Psoas muscle (tissue), 8 donors: ENCODE measurements around the gene SMCO4. TPM values are rescaled to one million over a fixed set of nuclear protein-coding genes. Genes with fewer than 3 reads are reported as not detected.
"Not testable (repeated sequence)": the region's sequence is repeated elsewhere in the genome, so short reads cannot be mapped to it uniquely, and the experiment has no call there.

Experiments
- ATAC-seq, 4 donors: fragments of 200-7000 bp; cut with Tn5 transposase; one replicate each; pipeline ENCODE4 v1.9.1; 2020; ENCODE audit warnings: moderate library complexity in 3 of 4, mild to moderate bottlenecking in 2 of 4
- DNase-seq, 2 donors: peaks; one replicate each; pipeline ENCODE4 v3.0.0-alpha.2; 2020
- H3K27ac ChIP-seq: fragments of 200-600 bp; one replicate; pipeline ENCODE4 v1.8.0; 2022
- H3K27me3 ChIP-seq, 3 donors: fragments of 200-600 bp in 1 of 3; one replicate each; pipeline versions ENCODE4 v1.6.1 to v1.8.0; 2013 to 2022; ENCODE audit warnings: low read length in 2 of 3, mild to moderate bottlenecking in 2 of 3, moderate library complexity in 1 of 3; ENCODE audit not compliant: insufficient read depth in 3 of 3
- H3K36me3 ChIP-seq, 2 donors: fragments of 200-600 bp in 1 of 2; one replicate each; pipeline versions ENCODE4 v1.6.1 to v1.8.0; 2013 to 2022; ENCODE audit warnings: low read depth in 1 of 2, mild to moderate bottlenecking in 1 of 2, moderate library complexity in 1 of 2; ENCODE audit not compliant: insufficient read depth in 1 of 2
- H3K4me1 ChIP-seq: fragments of 200-600 bp; one replicate; pipeline ENCODE4 v1.8.0; 2022
- H3K4me3 ChIP-seq: fragments of 200-600 bp; one replicate; pipeline ENCODE4 v1.8.0; 2022; ENCODE audit warnings: mild to moderate bottlenecking
- H3K9me3 ChIP-seq: fragments of 200-600 bp; one replicate; pipeline ENCODE4 v1.8.0; 2022
- WGBS, 3 donors: extraction: QIAGEN DNeasy Blood & Tissue Kit; methylation state at CpG; one replicate each; pipeline versions ENCODE4 v1.1.6 to v1.1.7; 2013; 5-methylcytosine and 5-hydroxymethylcytosine counted together
- intact Hi-C, 2 donors: fragments of 100-400 bp; cut with DNase I; formaldehyde crosslinking; loops; one replicate each; pipeline versions ENCODE4 v1.11.0 to v1.14.2; 2022
- polyA plus RNA-seq, 3 donors: library from polyadenylated mRNA; stranded (reverse); fragments of 200-250 nt; gene quantifications; one replicate each; pipeline ENCODE4 v1.2.3, GENCODE V29; 2013
- total RNA-seq, 4 donors: library from RNA; stranded (reverse); fragmentation: NEBNext Ultra II Directional in 2 of 4; extraction: Animal tissue kit (Norgen Biotek cat#: 25700) in 2 of 4; gene quantifications; one replicate each; pipeline versions ENCODE4 v1.2.1 to v1.2.4, GENCODE V29; 2021 to 2023
- TF ChIP-seq, protein P1 (sequence below): fragments of 200-600 bp; IDR thresholded peaks from one replicate; pipeline ENCODE4 v1.8.0; 2022; ENCODE audit warnings: antibody characterized with exemption
- donor health status: healthy with polysubstance abuse.
- donor health status: DM: no; HTN: no; CAD: no; lungs with moderate emphysema.
- donor health status: Bipolar disorder and iron deficiency.
- donor health status: healthy.
- donor health status: DM: yes; HTN: yes; CAD: no.
- donor health status: DM: no; HTN: no; CAD: no.
- donor health status: DM: no; HTN: no; CAD: no.
- donor health status: DM: yes; HTN: yes; CAD: no.

Gene SMCO4
- total and polyA plus RNA-seq, 7 donors, result 3.5 to 21.8 (median 8.6) TPM

GRCh38 chr11:93464927-93465540 is 78.2 kb downstream of the SMCO4 start:
- no peaks in the 10 kb centered on the region for H3K4me1 ChIP-seq
- H3K9me3 ChIP-seq, result no peaks in the 10 kb centered on the region
- no peaks in the 10 kb centered on the region for H3K27me3 ChIP-seq
- TF ChIP-seq, protein P1, sequence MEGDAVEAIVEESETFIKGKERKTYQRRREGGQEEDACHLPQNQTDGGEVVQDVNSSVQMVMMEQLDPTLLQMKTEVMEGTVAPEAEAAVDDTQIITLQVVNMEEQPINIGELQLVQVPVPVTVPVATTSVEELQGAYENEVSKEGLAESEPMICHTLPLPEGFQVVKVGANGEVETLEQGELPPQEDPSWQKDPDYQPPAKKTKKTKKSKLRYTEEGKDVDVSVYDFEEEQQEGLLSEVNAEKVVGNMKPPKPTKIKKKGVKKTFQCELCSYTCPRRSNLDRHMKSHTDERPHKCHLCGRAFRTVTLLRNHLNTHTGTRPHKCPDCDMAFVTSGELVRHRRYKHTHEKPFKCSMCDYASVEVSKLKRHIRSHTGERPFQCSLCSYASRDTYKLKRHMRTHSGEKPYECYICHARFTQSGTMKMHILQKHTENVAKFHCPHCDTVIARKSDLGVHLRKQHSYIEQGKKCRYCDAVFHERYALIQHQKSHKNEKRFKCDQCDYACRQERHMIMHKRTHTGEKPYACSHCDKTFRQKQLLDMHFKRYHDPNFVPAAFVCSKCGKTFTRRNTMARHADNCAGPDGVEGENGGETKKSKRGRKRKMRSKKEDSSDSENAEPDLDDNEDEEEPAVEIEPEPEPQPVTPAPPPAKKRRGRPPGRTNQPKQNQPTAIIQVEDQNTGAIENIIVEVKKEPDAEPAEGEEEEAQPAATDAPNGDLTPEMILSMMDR, result no peak
- 55 to 65% (median 61%) methylated on average over 3 of the region's 3 CpGs for WGBS, 3 donors
- no peak for ATAC-seq
- no peak for DNase-seq
- intact Hi-C loops, result no loop called here
- no peak overlapping the region for H3K4me3 ChIP-seq
- H3K27ac ChIP-seq, result no peak overlapping the region
- no peaks in the 10 kb centered on the region for H3K36me3 ChIP-seq

GRCh38 chr11:93463666-93464065 is 79.5 kb downstream of the SMCO4 start:
- H3K36me3 ChIP-seq, H3K4me3 ChIP-seq, H3K9me3 ChIP-seq, intact Hi-C loops, ATAC-seq, H3K27me3 ChIP-seq, DNase-seq, H3K27ac ChIP-seq, H3K4me1 ChIP-seq: not testable (repeated sequence)
- WGBS, 3 donors, result 94 to 97% (median 97%) methylated on average over 4 of the region's 4 CpGs

DNA sequence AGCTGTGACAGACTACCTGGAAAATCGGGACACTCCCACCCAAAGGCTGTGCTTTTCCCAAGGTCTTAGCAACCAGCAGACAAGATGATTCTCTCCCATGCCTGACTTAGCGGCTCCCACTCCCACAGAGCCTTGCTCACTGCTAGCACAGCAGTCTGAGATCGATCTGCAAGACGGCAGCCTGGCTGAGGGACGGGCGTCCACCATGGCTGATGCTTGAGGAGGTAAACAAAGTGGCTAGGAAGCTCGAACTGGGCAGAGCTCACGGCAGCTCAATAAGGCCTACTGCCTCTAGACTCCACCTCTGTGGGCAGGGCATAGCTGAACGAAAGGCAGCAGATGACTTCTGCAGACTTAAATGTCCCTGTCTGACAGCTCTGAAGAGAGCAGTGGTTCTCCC is 84.9 kb downstream of the SMCO4 start:
- H3K36me3 ChIP-seq, result no peaks in the 10 kb centered on the region
- H3K27ac ChIP-seq, result no peak overlapping the region
- TF ChIP-seq, protein P1, result no peak
- H3K9me3 ChIP-seq, result no peaks in the 10 kb centered on the region
- no peaks in the 10 kb centered on the region for H3K4me1 ChIP-seq
- no peak for DNase-seq
- ATAC-seq, result no peak
- 81 to 86% (median 82%) methylated on average over 9 of the region's 9 CpGs for WGBS, 3 donors
- H3K27me3 ChIP-seq, result peaks cover 0 to 4% (median 0%) of the 10 kb centered on the region in 3 donors
- H3K4me3 ChIP-seq, result no peak overlapping the region
- intact Hi-C loops, result no loop called here

GRCh38 chr11:93444617-93445073 is 98.5 kb downstream of the SMCO4 start:
- no peak overlapping the region for H3K4me3 ChIP-seq
- no peak for DNase-seq
- no peak for ATAC-seq
- H3K36me3 ChIP-seq, result no peaks in the 10 kb centered on the region
- TF ChIP-seq, protein P1, result no peak
- no peaks in the 10 kb centered on the region for H3K9me3 ChIP-seq
- no peak overlapping the region for H3K27ac ChIP-seq
- 64 to 70% (median 69%) methylated on average over 8 of the region's 8 CpGs for WGBS, 3 donors
- peaks cover 0 to 2% (median 0%) of the 10 kb centered on the region in 3 donors for H3K27me3 ChIP-seq
- H3K4me1 ChIP-seq, result no peaks in the 10 kb centered on the region
- intact Hi-C loops, result no loop called here

- H3K27me3 ChIP-seq, DNase-seq, H3K4me3 ChIP-seq, H3K27ac ChIP-seq, ATAC-seq, H3K4me1 ChIP-seq, H3K36me3 ChIP-seq, H3K9me3 ChIP-seq, intact Hi-C loops: not testable (repeated sequence)
- WGBS, 3 donors, result 86 to 100% (median 86%) methylated on average over 2 of the region's 2 CpGs
Observed at GRCh38 chr11:93443232-93443631, 100.0 kb downstream of the SMCO4 start.

GRCh38 chr11:93432247-93432646 is 110.9 kb downstream of the SMCO4 start:
- TF ChIP-seq, protein P1, result no peak
- Histone ChIP-seq H3K9me3 (no peaks in the 10 kb centered on the region), H3K36me3 (no peaks in the 10 kb centered on the region), H3K4me1 (no peaks in the 10 kb centered on the region), H3K27me3 (no peaks in the 10 kb centered on the region), H3K27ac (no peak overlapping the region), H3K4me3 (no peak overlapping the region)
- ATAC-seq (no peak), DNase-seq (no peak)
- 72 to 81% (median 79%) methylated on average over 3 of the region's 3 CpGs for WGBS, 3 donors
- intact Hi-C loops, result no loop called here
